Stimulated activated CD4-positive, alpha-beta T cell treated with anti-CD3 and anti-CD28 coated beads, Interleukin-4, amount 100 ng/mL, for 48 hours (primary cell): ENCODE measurements around the gene LPAR1.

Experiments used
- DNase-seq, 2 donors: peaks; one replicate each; pipeline ENCODE4 v3.0.0-alpha.2; 2020; ENCODE audit warnings: low read depth in 2 of 2

The LPAR1 gene

GRCh38 chr9:110951805-110952539 lies 86.3 kb downstream of the LPAR1 start:
- no peak for DNase-seq

- DNase-seq, result no peak
Observed at GRCh38 chr9:110950041-110950645, 88.1 kb downstream of the LPAR1 start.

GRCh38 chr9:110949081-110949480 lies 89.2 kb downstream of the LPAR1 start:
- DNase-seq, result no peak

GRCh38 chr9:110947491-110948044 lies 90.7 kb downstream of the LPAR1 start:
- DNase-seq, result no peak

- DNase-seq, result no peak
Observed at GRCh38 chr9:110942522-110942921, 95.7 kb downstream of the LPAR1 start.

- DNase-seq, result no peak
Observed at GRCh38 chr9:110940951-110941557, 97.2 kb downstream of the LPAR1 start.

- no peak for DNase-seq
Observed at GRCh38 chr9:110939573-110939972, 98.7 kb downstream of the LPAR1 start.

GRCh38 chr9:110939047-110939446 lies 99.2 kb downstream of the LPAR1 start:
- DNase-seq, result no peak

GRCh38 chr9:110938242-110938641 lies 100.0 kb downstream of the LPAR1 start:
- no peak for DNase-seq

GRCh38 chr9:110936719-110937452 lies 101.4 kb downstream of the LPAR1 start:
- no peak for DNase-seq

GRCh38 chr9:110936237-110936636 lies 102.0 kb downstream of the LPAR1 start:
- no peak for DNase-seq

GRCh38 chr9:110935829-110936228 lies 102.4 kb downstream of the LPAR1 start:
- no peak for DNase-seq

- DNase-seq, result no peak
Observed at GRCh38 chr9:110933350-110934001, 104.8 kb downstream of the LPAR1 start.

GRCh38 chr9:110932863-110933262 lies 105.4 kb downstream of the LPAR1 start:
- DNase-seq, result no peak

GRCh38 chr9:110928599-110928998 lies 109.7 kb downstream of the LPAR1 start:
- DNase-seq, result no peak

- no peak for DNase-seq
Observed at GRCh38 chr9:110926828-110927487, 111.3 kb downstream of the LPAR1 start.

GRCh38 chr9:110923601-110924000 lies 114.7 kb downstream of the LPAR1 start:
- DNase-seq, result no peak

GRCh38 chr9:110922145-110922544 lies 116.1 kb downstream of the LPAR1 start:
- DNase-seq, result no peak

- no peak for DNase-seq
Observed at GRCh38 chr9:110921705-110922104, 116.6 kb downstream of the LPAR1 start.

GRCh38 chr9:110919609-110920008 lies 118.7 kb downstream of the LPAR1 start:
- DNase-seq, result no peak

- DNase-seq, result no peak
Observed at GRCh38 chr9:110919050-110919435, 119.2 kb downstream of the LPAR1 start.
